AG09309 (cell line): ENCODE results near the gene ING4.

ENCODE experiments used
- DNase-seq: peaks from one replicate; pipeline ENCODE4 v3.0.0-alpha.2; 2010; ENCODE audit warnings: low read depth
- H3K4me3 ChIP-seq: 2 replicates; pipeline ENCODE4 v1.5.1; 2011; ENCODE audit warnings: mild to moderate bottlenecking, low read depth, low read length, moderate library complexity; ENCODE audit not compliant: control insufficient read depth
- CTCF ChIP-seq: IDR thresholded peaks from 2 replicates; pipeline ENCODE4 v1.5.1; 2011; ENCODE audit warnings: mild to moderate bottlenecking, low read depth, low read length, inconsistent platforms; ENCODE audit not compliant: insufficient read depth, control insufficient read depth; ENCODE audit errors: missing control alignments

ING4 gene

GRCh38 chr12:6613776-6614512, 49.0 kb downstream of the ING4 start:
- peak; percentile 16 for TF ChIP-seq CTCF
- H3K4me3 ChIP-seq, result no peak overlapping the region
- peak; percentile 94 for DNase-seq

DNA sequence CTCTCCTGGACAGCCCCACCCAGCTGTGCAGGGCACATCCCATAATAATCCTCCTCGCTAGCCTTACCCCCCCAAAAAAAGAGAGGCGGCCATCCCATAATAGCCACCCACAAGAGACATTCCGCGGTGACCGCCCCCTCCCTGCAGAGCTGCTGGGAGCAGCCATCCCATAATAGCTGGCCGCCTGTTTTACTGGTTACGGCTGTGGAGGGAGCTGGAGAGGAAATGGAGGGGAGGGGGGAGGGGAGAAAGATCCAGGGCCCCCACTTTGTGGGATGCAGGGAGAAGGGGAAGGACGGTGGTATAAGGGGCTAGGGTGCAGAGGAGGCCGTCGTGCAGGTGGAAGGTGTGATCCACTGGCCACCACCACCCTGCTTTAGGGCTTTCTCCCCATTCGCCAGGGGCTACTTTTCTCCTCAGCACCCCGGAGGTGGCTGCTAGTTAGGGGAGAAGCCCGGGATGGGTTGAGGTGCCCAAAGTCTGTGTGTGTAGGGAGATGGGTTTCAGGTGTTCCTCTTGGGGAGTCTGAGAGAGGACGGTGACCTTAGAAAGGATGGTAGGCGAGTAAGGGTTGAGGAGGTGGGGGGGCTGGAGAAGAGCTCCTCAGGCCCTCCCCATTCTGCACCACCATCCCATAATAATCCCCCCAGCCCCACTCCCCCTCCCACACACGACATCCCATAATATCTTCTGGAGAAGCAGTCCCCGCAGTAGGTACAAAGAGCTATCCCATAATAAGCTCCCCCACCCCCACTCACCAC, 49.7 kb downstream of the ING4 start:
- no peak overlapping the region; the same call in 1 of the 2 replicates for H3K4me3 ChIP-seq
- TF ChIP-seq CTCF, result no peak
- DNase-seq, result no peak

DNA sequence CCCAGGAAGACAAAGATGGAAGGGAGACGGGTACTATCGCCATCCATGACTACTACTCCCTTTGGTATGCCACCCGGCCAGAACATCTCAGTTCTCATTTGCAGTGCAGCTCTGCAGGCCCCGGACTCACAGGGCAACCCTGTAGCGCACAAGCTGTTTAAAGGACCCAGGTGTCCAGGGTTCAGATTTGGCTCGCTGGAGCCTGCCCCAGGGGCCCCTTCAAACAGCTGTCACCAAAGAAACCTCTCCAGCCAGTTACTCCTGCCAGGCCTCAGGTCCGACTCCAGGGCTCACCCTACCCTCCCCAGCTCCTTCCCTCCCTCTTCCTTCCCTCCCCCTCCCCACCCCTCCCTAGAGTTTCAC, 50.3 kb downstream of the ING4 start:
- no peak overlapping the region for H3K4me3 ChIP-seq
- TF ChIP-seq CTCF, result no peak
- no peak for DNase-seq

GRCh38 chr12:6612247-6612646, 50.7 kb downstream of the ING4 start:
- H3K4me3 ChIP-seq, result no peak overlapping the region
- no peak for TF ChIP-seq CTCF
- no peak for DNase-seq

- no peak for DNase-seq
- TF ChIP-seq CTCF, result no peak
- no peak overlapping the region for H3K4me3 ChIP-seq
Observed at GRCh38 chr12:6608592-6609281, 54.2 kb downstream of the ING4 start.

DNA sequence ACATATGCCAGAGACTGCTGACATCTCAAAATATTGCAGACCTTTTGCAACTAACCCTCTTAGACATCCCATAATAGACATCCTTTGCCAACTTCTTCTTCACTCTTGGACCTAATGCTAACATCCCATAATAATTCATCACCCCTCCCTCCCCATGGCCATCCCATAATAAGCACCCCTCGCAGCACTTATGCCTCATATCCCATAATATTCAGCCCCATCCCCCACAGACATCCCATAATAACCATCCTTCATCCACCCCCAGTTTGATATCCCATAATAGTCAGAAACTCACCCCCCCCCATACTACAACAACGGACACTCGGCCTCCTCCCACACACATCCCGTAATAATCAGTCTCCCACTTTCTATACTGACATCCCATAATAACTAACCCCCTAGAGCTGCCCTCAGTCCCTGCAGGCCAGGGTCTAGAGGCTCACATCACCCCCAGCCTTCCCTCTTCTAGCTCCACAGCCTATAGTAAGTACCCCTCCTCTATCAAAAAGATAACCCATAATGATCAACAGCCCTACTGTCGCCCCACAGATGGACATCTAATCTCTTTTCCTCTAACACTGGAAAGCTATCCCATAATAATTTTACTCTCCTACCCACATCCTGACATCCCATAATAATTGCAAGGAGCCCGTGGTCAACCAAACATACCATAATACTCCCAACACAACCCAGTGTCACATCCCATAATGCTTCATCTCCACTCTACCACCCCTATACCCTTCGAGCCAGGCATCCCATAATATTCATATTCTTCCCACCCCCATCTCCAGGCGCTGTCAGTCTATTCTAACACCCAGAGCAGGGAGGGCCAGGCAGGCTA, 54.9 kb downstream of the ING4 start:
- DNase-seq, result no peak
- no peak overlapping the region for H3K4me3 ChIP-seq
- TF ChIP-seq CTCF, result no peak
